Tibial nerve (tissue), 4 donors: ENCODE results near the gene TMC6.

Source experiments
- CTCF ChIP-seq, 5 experiments: fragments of 200-600 bp in 3 of 5; fragments of 450-650 bp in 2 of 5; sonication (generic) in 3 of 5; IDR thresholded peaks; one replicate each; pipeline ENCODE4 v1.5.1; 2016 to 2019; ENCODE audit warnings: antibody characterized with exemption in 5 of 5, mild to moderate bottlenecking in 3 of 5, moderate library complexity in 2 of 5
- EP300 ChIP-seq, 2 donors: sonication (generic); formaldehyde crosslinking; IDR thresholded peaks; one replicate each; pipeline ENCODE4 v1.6.1; 2017; ENCODE audit warnings: antibody characterized with exemption in 2 of 2, mild to moderate bottlenecking in 1 of 2

- TF ChIP-seq CTCF (IDR thresholded peaks at IDR 0.05) (no peak), EP300 (IDR thresholded peaks at IDR 0.05) (no peak)
Measured at GRCh38 chr17:78140169-78141051, 11.9 kb upstream of the TMC6 start.
